CD14-positive monocyte (primary cell): ENCODE results near the gene ERCC3. TPM values are rescaled to one million over a fixed set of nuclear protein-coding genes. Genes with fewer than 3 reads are reported as not detected.
A peak's percentile ranks its signal among the peaks of the same experiment; 100 is the strongest.

Experiments
- DNase-seq, 3 donors: peaks; one replicate each; pipeline ENCODE4 v3.0.0-alpha.2; 2011 to 2022
- H2AFZ ChIP-seq: 2 replicates; pipeline ENCODE4 v1.6.0; 2012; ENCODE audit warnings: mild to moderate bottlenecking, low read depth, low read length, inconsistent platforms; ENCODE audit not compliant: insufficient read depth, poor library complexity, severe bottlenecking
- H3K27ac ChIP-seq, 2 donors: 1 replicate in 1 of 2; 2 replicates in 1 of 2; pipeline ENCODE4 v1.5.1; 2012 to 2013; ENCODE audit warnings: low read length in 2 of 2, control low read depth in 1 of 2, inconsistent platforms in 1 of 2, low read depth in 1 of 2, mild to moderate bottlenecking in 1 of 2
- H3K27me3 ChIP-seq, 2 donors: one replicate each; pipeline versions ENCODE4 v1.6.0 to v1.6.1; 2011 to 2013; ENCODE audit warnings: low read length in 2 of 2; ENCODE audit not compliant: control insufficient read depth in 2 of 2, insufficient read depth in 2 of 2
- H3K36me3 ChIP-seq, 2 donors: replicated peaks in 1 of 2; 1 replicate in 1 of 2; 2 replicates in 1 of 2; pipeline versions ENCODE4 v1.5.1 to v1.6.1; 2012 to 2013; ENCODE audit warnings: low read length in 2 of 2, control low read depth in 1 of 2, inconsistent platforms in 1 of 2, mild to moderate bottlenecking in 1 of 2; ENCODE audit not compliant: insufficient read depth in 2 of 2, control insufficient read depth in 1 of 2
- H3K4me1 ChIP-seq, 2 donors: 1 replicate in 1 of 2; 2 replicates in 1 of 2; pipeline versions ENCODE4 v1.5.1 to v1.6.1; 2012 to 2013; ENCODE audit warnings: low read length in 2 of 2, control low read depth in 1 of 2, inconsistent platforms in 1 of 2, mild to moderate bottlenecking in 1 of 2, moderate library complexity in 1 of 2; ENCODE audit not compliant: insufficient read depth in 2 of 2, control insufficient read depth in 1 of 2
- H3K4me2 ChIP-seq: replicated peaks from 2 replicates; pipeline ENCODE3; 2012; ENCODE audit warnings: low read length, moderate library complexity, mild to moderate bottlenecking; ENCODE audit not compliant: poor library complexity, severe bottlenecking; ENCODE audit errors: extremely low read depth
- H3K4me3 ChIP-seq, 3 experiments: fragments of 200-600 bp in 1 of 3; sonication (generic) in 1 of 3; replicated peaks in 1 of 3; 1 replicate in 2 of 3; 2 replicates in 1 of 3; pipeline ENCODE4 v1.5.1; 2011 to 2013; ENCODE audit warnings: low read length in 3 of 3, mild to moderate bottlenecking in 3 of 3, control low read depth in 2 of 3, low read depth in 2 of 3, inconsistent platforms in 1 of 3, moderate library complexity in 1 of 3
- H3K79me2 ChIP-seq: 2 replicates; pipeline ENCODE4 v1.6.0; 2012; ENCODE audit warnings: mild to moderate bottlenecking, control low read depth, inconsistent platforms, low read length, moderate library complexity; ENCODE audit not compliant: insufficient read depth
- H3K9ac ChIP-seq: 2 replicates; pipeline ENCODE4 v1.6.0; 2017; ENCODE audit warnings: low read length, mild to moderate bottlenecking; ENCODE audit not compliant: insufficient read depth, poor library complexity, severe bottlenecking
- H3K9me3 ChIP-seq, 2 donors: replicated peaks in 1 of 2; 1 replicate in 1 of 2; 2 replicates in 1 of 2; pipeline versions ENCODE4 v1.5.1 to v1.6.1; 2012 to 2013; ENCODE audit warnings: low read length in 2 of 2, control low read depth in 1 of 2; ENCODE audit not compliant: control insufficient read depth in 1 of 2, insufficient read depth in 1 of 2
- H4K20me1 ChIP-seq: 2 replicates; pipeline ENCODE4 v1.6.0; 2012; ENCODE audit warnings: mild to moderate bottlenecking, low read length, control low read depth, moderate library complexity; ENCODE audit not compliant: insufficient read depth
- H3K27ac Mint-ChIP-seq, 7 donors: one replicate each; pipeline ENCODE4 v1.8.0; 2020; ENCODE audit warnings: mild to moderate bottlenecking in 7 of 7, mixed read lengths in 7 of 7, moderate library complexity in 6 of 7, inconsistent platforms in 2 of 7
- H3K27me3 Mint-ChIP-seq, 3 donors: one replicate each; pipeline ENCODE4 v1.8.0; 2021 to 2022; ENCODE audit warnings: low read depth in 3 of 3, mild to moderate bottlenecking in 3 of 3, mixed read lengths in 3 of 3, moderate library complexity in 3 of 3, inconsistent platforms in 1 of 3
- H3K36me3 Mint-ChIP-seq, 2 donors: one replicate each; pipeline ENCODE4 v1.8.0; 2020; ENCODE audit warnings: mixed read lengths in 2 of 2, inconsistent platforms in 1 of 2, mild to moderate bottlenecking in 1 of 2
- H3K4me1 Mint-ChIP-seq: one replicate; pipeline ENCODE4 v1.8.0; 2020; ENCODE audit warnings: mild to moderate bottlenecking, mixed read lengths
- H3K4me3 Mint-ChIP-seq, 2 donors: one replicate each; pipeline ENCODE4 v1.8.0; 2020; ENCODE audit warnings: mild to moderate bottlenecking in 2 of 2, mixed read lengths in 2 of 2, moderate library complexity in 1 of 2
- H3K9me3 Mint-ChIP-seq, 7 donors: one replicate each; pipeline ENCODE4 v1.8.0; 2020 to 2022; ENCODE audit warnings: mixed read lengths in 7 of 7, mild to moderate bottlenecking in 6 of 7, moderate library complexity in 6 of 7, inconsistent platforms in 2 of 7
- CTCF ChIP-seq: fragments of 200-600 bp; IDR thresholded peaks from one replicate; pipeline ENCODE4 v1.8.0; 2022; ENCODE audit warnings: antibody characterized with exemption, mild to moderate bottlenecking
- WGBS: methylation state at CpG from one replicate; pipeline ENCODE4 v1.1.5; 2013; ENCODE audit warnings: missing lambda C conversion rate; ENCODE audit not compliant: insufficient coverage; 5-methylcytosine and 5-hydroxymethylcytosine counted together
- intact Hi-C, 2 donors: fragments of 100-400 bp; cut with micrococcal nuclease; formaldehyde crosslinking; loops; one replicate each; pipeline versions ENCODE4 v1.15.0 to v1.15.1; 2023
- polyA plus RNA-seq, 3 donors: library from polyadenylated mRNA; depleted of rRNA in 1 of 3; unstranded in 2 of 3; stranded (reverse) in 1 of 3; fragments of 300-500 nt in 2 of 3; fragments of >200 nt in 1 of 3; fragmentation: Illumina TruSeq in 2 of 3; gene quantifications; 1 replicate in 2 of 3; 2 replicates in 1 of 3; pipeline ENCODE4 v1.2.3, GENCODE V29; 2012 to 2021

Gene ERCC3
- polyA plus RNA-seq, 3 donors: 13.2 to 49.7 (median 16.9) TPM

DNA sequence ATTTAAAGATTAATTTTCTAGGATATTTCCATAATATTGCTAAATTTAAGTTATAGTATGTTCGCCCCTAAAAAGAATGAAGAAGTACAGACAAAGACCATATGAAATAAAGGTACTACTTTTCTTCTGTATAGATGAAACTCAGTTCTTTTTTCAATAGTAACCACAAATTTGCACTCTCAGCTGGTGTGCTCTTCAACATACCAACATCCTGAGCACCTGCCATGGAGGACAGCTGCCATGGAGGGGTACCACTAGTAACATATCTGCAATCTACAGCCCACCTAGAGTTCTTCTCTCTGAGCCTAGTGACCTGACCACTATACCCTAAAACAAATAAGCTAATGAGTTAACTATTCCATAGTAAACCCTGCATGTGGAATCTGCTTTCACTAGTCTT is 36.8 kb upstream of the ERCC3 start:
- TF ChIP-seq CTCF: no peak
- Histone ChIP-seq H3K36me3 (peaks cover 95 to 97% of the 10 kb centered on the region in 2 donors), H3K79me2 (no peaks in the 10 kb centered on the region), H3K27me3 (no peaks in the 10 kb centered on the region), H3K9me3 (no peaks in the 10 kb centered on the region), H4K20me1 (peaks cover 74% of the 10 kb centered on the region), H3K4me3 (no peak overlapping the region), H2AFZ (no peak overlapping the region), H3K4me1 (no peaks in the 10 kb centered on the region), H3K27ac (no peak overlapping the region), H3K9ac (no peak overlapping the region), H3K4me2 (no peak overlapping the region)
- DNase-seq: no peak
- Mint-ChIP-seq H3K9me3 (no peaks in the 10 kb centered on the region), H3K27ac (peak overlapping the region in 3 of 7 donors; percentile 11 to 68 (median 42)), H3K27me3 (no peaks in the 10 kb centered on the region), H3K4me1 (no peaks in the 10 kb centered on the region), H3K4me3 (no peak overlapping the region), H3K36me3 (peaks cover 70 to 80% of the 10 kb centered on the region in 2 donors)
- WGBS: no CpG with 5 or more reads among the region's 1 CpG
- intact Hi-C loops: loop anchor here in 1 of 2 donors (10.0 kb wide), 1 partner anchor 154 kb away; no protein-coding TSS in a partner anchor

- Histone ChIP-seq H4K20me1 (peaks cover 48% of the 10 kb centered on the region), H3K4me1 (no peaks in the 10 kb centered on the region), H2AFZ (no peak overlapping the region), H3K36me3 (peaks cover 91 to 97% of the 10 kb centered on the region in 2 donors), H3K27ac (no peak overlapping the region), H3K9ac (no peak overlapping the region), H3K27me3 (no peaks in the 10 kb centered on the region), H3K9me3 (no peaks in the 10 kb centered on the region), H3K4me2 (no peak overlapping the region), H3K4me3 (no peak overlapping the region), H3K79me2 (no peaks in the 10 kb centered on the region)
- Mint-ChIP-seq H3K36me3 (peaks cover 66 to 78% of the 10 kb centered on the region in 2 donors), H3K9me3 (no peaks in the 10 kb centered on the region), H3K27me3 (no peaks in the 10 kb centered on the region), H3K27ac (no peak overlapping the region), H3K4me3 (no peak overlapping the region), H3K4me1 (no peaks in the 10 kb centered on the region)
- intact Hi-C loops: loop anchor here in 1 of 2 donors (10.0 kb wide), 1 partner anchor 158 kb away; no protein-coding TSS in a partner anchor
- TF ChIP-seq CTCF: no peak
- WGBS: no CpG with 5 or more reads among the region's 2 CpGs
- no peak for DNase-seq
These were observed 32.5 kb upstream of the ERCC3 start for GRCh38 chr2:127326289-127326945.
